Measurements from ENCODE around the gene AP3S2.

DNA sequence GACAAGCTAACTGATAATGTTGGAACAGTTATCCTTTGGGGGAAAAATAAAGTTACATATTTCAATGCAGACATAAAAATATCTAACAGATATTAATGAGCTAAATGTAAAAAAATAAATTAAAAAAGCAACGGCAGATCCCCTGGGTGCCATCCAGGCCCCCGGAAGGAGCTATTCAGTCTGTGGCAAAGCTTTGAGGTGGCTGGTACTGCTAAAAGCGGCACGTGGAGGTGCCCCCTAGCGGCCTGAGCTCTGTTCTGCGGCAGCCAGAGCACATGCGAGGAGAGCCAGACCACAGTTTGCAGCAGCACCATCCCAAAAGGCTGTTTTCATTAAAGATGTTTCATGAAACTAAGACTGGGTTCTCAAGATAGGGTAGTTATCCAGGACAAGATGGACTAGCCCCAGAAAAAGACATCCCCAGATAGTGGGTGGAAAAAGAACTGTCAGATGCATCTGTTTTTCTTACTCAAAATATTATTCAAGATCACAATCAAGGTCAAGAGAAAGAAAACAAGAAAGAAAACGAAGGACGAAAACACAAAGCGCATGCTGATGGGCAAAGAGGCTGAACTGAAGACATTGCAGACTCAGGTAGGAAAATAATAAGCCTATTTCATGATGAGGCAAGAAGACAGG is 18.7 kb downstream of the AP3S2 start:
- TF ChIP-seq ZNF274 (IDR thresholded peaks at IDR 0.05; ENCODE audit: low read depth, low read length), result no peak
- TF ChIP-seq SUZ12 (IDR thresholded peaks at IDR 0.05; ENCODE audit: extremely low read depth, insufficient read depth, insufficient read length), result no peak

All from NT2/D1 (cell line).